Stimulated activated CD8-positive, alpha-beta memory T cell treated with anti-CD3 and anti-CD28 coated beads, Interleukin-4, amount 100 ng/mL, for 24 hours (primary cell): Measurements from ENCODE around the gene SVIL.
"Not testable (repeated sequence)": the region's sequence is repeated elsewhere in the genome, so short reads cannot be mapped to it uniquely, and the experiment has no call there.

Source experiments
- DNase-seq: peaks from one replicate; pipeline ENCODE4 v3.0.0-alpha.2; 2020; ENCODE audit warnings: low read depth

The SVIL gene

GRCh38 chr10:29451946-29452345 is 182.8 kb downstream of the SVIL start:
- no peak for DNase-seq

GRCh38 chr10:29450405-29450804 is 184.4 kb downstream of the SVIL start:
- DNase-seq: no peak

DNA sequence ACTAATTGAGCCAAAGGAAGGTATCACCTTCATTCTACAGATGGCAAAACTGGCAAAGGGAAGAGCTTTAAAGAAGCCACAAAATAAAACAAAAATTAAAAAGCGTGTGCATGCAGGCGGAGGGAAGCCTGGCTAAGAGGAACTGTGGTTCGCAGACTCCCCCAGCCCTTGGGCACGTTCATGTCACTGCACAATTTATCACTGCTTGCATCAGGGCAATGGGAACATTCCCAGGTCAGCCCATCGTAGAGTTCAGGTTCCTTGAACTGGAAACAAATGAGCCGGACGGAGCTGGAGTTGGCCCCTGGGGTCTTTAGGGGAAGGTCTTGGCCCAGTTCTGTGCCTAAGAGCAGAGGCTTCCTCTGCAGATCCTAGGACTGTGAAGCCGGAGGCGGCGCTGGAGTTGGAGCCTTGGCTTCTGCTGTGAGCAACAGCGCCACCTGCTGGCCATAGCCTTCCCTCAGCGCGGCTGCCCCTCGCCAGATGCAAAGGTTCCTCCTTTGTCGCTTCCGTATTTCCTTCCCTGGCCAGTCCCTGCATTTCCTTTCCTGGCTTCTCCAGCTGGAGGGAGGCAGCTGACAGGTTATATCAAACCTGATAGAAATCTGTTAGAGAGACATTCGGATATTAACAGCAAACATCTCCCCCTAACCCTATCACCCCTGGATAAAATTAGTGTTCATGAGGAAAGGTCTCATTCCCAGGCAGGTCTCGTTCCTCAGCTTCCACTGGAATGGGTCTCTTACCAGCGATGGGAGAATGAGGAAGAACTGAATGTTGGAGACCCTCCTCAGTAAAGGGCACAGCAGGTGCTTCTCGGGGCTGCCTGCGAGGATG is 185.8 kb downstream of the SVIL start:
- DNase-seq: peak; percentile 67

DNA sequence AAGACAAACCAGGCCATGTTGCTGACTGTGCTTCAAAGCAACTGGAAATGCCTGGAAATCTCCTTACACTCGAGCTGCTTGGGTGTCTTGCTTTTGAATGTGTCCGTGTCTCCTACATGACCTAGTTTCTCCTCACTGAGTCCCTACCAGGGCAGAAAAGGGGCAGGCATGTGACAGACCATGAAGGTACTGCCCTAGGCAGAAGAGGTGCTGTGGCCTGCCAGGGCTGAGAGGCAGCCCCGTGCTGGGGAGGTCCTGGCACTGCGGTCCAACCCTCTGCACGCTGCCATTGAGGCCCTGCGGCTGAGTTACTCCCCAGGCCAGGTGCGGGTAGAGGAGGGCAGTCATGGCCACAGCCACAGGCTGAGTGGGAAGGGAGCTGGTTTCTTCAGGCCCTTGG is 186.6 kb downstream of the SVIL start:
- DNase-seq: no peak

DNA sequence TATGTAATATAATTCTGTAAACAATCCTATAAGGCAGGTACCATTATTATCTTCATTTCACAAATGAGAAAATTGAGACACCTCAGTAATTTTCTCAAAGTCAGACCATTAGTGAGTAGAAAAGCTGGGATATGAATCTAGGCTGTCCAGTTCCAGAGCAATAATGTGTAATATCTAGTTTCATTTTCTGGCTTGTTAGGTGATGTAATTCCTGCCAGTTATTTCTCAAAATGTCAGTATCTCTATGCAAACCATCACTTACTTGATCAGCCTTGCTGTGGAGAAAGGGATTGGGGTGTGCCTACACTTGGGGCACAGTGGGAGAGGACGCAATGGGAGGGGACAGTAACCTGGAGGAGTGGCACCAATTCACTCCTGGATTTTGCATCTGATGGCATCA is 188.4 kb downstream of the SVIL start:
- DNase-seq: no peak

GRCh38 chr10:29443745-29444523 is 190.8 kb downstream of the SVIL start:
- DNase-seq: no peak

DNA sequence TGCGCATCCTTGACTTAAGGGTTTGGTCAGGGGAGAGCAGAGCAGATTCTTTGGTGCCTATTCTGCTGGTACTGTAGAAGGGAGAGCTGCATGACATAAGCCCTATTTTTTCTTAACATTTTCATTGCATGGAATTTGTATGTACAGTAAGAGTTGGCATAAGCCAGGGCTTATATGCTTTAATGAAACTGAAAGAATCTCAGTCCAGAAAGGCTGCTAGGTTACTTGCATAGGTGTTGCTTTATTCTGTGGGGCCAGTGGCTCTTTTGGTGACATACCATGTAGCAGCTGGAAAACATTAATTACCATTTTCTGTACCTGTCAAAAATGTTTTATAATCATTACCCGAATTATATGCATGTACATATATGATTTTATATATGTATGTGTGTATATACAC is 193.8 kb downstream of the SVIL start:
- no peak for DNase-seq

DNA sequence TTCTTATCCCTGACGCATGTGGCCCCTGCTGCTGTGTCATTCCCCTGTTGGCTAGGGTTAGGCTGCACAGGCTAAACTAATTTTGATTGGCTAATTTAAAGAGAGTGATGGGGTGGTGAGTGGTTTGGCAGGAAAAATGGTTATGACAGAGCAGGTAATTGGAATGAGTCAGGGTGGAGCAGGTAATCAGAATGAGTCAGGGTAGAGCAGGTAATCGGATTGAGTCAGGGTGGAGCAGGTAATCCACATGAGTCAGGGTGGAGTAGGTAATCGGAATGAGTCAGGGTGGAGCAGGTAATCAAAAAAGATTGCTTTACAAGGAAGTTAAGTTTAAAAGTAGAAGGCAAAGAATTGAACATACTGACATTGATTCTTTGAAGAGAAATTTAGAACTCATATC is 195.8 kb downstream of the SVIL start:
- not testable (repeated sequence) for DNase-seq

- DNase-seq: no peak
Observed at GRCh38 chr10:29438271-29438670, 196.5 kb downstream of the SVIL start.

GRCh38 chr10:29437871-29438270 is 196.9 kb downstream of the SVIL start:
- no peak for DNase-seq

DNA sequence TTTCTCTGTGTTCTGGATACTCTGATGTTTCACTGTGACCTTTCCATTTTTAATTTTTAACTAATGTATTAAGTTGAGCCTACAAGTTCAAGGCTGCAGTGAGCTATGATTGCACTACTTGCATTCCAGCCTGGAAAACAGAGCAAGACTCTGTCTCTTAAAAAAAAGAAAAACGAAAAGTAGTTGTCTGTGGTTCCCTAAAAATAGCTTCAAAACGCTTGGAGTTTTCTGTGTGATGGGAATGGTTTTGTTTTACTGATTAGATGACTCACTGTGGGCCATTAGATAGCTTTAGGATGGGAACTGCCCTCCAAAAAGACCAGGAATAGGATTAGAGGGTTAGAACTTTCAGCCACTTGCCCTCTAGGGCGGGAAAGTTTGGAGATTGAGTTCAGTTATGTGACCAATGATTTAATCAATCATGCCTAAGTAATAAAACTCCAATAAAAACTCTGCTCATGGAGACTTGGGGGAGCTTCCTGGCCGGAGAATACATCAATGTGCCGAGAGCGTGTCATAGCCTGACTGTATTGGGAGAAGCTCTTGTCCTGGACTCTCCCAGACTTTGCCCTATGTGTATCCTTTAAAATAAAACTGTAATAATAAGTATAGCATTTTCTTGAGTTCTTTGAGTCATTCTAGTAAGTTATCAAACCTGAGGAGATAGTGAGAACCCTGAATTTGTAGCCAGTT is 198.8 kb downstream of the SVIL start:
- DNase-seq: no peak

GRCh38 chr10:29434111-29434510 is 200.7 kb downstream of the SVIL start:
- DNase-seq: no peak

DNA sequence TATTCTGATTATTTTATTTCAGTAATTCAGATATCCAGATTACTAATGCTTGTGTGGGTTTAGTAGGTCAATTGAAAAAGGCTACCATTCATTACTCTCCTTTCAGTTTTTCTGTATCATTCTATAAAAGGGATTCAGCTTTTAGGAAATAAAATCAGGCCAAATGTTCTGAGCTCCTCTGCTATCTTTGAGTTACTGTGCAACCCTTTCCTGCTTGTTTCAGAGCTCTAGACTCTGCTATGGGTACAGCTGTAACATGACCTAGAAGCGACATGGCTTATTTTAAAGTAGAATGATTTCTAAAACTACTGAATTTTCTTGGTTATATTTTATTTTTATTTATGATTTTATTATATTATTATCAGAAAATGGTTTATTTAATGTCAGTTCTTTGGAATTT is 203.1 kb downstream of the SVIL start:
- DNase-seq: no peak

DNA sequence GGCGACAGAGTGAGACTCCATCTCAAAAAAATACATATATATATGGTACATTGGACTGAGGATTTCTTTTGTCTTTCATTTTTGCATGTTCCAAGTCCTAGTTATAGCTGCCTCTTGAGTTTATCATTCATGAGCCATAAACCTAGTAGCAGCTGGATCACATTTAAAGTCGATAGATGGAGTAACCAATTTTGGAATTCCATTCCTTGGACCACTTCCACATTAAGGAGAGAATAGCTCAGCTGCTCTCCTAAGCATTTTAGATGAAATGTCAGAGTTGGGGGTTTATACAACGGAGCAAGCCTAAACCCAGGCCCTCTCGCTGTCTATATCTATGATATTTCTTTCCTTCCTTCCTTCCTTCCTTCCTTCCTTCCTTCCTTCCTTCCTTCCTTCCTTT is 204.7 kb downstream of the SVIL start:
- DNase-seq: no peak

DNA sequence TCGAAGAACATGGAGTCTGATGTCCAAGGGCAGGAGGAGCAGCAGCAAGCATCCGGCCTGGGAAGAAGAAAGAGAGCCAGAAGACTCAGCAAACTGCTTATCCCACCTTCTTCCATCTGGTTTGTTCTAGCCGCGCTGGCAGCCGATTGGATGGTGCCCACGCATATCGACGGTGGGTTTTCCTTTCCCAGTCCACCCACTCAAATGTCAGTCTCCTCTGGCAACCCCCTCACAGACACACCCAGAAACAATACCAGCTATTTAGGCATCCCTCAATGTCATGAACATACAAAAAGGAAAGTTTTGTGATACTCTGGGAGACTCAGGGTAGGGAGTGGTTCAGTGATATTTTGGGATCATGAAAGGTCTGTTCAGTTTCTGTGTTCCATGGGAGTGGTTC is 206.3 kb downstream of the SVIL start:
- no peak for DNase-seq

DNA sequence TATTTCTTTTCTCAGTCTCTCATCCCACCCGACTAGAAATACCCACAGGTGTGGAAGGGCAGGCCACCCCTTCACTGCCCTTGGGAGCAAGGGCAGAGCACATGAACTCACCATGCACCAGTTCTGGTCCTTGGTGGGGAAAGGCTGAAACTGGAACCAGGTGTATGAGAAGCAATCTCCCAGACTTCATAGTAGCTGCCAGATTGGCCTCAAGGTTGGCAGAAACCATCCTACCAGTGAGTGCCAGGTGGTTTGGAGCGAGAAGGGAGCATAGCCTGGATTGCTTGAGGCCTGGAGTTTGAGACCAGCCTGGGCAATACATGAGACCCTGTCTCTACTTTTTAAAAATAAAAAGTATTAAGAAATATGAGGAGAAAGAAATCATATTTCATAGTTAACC is 207.1 kb downstream of the SVIL start:
- DNase-seq: no peak

DNA sequence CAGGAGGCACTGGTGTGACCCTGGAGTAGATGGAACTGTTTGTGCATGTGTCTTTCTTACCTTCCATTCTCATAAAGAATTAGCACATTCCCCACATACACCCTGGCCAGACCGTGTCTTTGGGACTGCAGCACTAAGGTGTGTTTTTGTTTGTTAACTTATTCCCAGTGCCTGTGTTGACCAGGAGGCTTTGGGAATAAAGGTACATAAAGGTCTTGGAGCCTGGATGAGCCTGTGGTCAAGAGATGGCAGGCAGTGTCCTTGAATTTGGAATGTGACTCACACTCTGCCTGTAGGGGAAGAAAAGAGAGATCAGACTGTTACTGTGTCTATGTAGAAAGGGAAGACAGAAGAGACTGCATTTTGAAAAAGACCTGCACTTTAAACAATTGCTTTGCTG is 208.4 kb downstream of the SVIL start:
- DNase-seq: no peak

- DNase-seq: no peak
Observed at GRCh38 chr10:29424017-29424416, 210.8 kb downstream of the SVIL start.

- no peak for DNase-seq
Observed at GRCh38 chr10:29420744-29421143, 214.0 kb downstream of the SVIL start.

- no peak for DNase-seq
Observed at GRCh38 chr10:29417324-29417723, 217.4 kb downstream of the SVIL start.

DNA sequence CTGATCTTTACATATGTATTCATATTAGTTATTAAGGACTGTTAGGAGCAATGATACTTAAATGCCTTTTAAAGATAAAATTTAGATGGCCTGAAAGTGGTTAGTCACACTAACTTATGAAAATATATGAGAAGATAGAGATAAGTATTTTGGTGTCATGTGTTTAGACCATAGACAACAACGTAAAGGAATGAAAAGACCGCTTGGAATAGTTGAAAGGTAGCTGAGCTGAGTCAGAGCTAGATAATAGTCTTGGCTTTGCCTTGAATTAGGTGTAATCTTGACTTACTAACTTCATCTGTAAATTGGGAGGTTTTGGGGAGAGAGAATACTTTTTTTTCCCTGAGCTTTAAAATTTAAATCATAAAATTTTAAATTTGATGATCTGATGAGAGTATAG is 218.9 kb downstream of the SVIL start:
- no peak for DNase-seq

DNA sequence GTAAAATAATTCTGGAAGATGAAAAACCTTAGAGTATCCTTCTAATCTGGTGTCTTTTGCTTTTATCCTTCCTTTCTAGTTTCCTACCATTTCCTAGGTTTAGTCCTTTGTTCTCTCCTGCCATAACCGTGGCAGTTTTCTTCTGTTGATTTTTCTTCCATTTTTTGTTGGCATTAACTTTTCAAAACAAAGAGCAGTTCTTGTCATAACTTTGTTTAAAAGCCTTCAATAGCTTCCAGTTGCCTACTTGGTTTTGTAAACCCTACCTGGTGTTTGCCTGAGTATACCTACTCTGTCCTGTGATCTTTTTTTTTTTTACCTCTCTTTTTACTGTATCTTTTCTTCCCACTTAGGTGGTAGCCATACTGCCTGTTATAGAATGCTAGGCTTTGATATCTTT is 220.3 kb downstream of the SVIL start:
- no peak for DNase-seq

GRCh38 chr10:29412485-29412884 is 222.3 kb downstream of the SVIL start:
- no peak for DNase-seq
